Kidney (tissue), 14 donors: ENCODE data around the gene SLC38A8. TPM values are rescaled to one million over a fixed set of nuclear protein-coding genes. Genes with fewer than 3 reads are reported as not detected.

Experiments used
- DNase-seq, 5 donors: peaks; one replicate each; pipeline ENCODE4 v3.0.0-alpha.2; 2013 to 2020
- FAIRE-seq: peaks from 2 replicates; lab custom pipeline; 2012; peaks lifted over from hg19 to GRCh38; lab: Jason Lieb, UNC
- H3K27ac ChIP-seq, 2 donors: one replicate each; pipeline ENCODE4 v1.7.0; 2013; ENCODE audit warnings: low read depth in 2 of 2, low read length in 2 of 2, inconsistent platforms in 1 of 2
- H3K27me3 ChIP-seq: one replicate; pipeline ENCODE4 v1.7.1; 2013; ENCODE audit warnings: low read length, inconsistent platforms; ENCODE audit not compliant: control insufficient read depth, insufficient read depth
- H3K36me3 ChIP-seq, 3 donors: one replicate each; pipeline versions ENCODE4 v1.7.0 to v1.7.1; 2013; ENCODE audit warnings: low read length in 3 of 3, control low read depth in 1 of 3, inconsistent platforms in 1 of 3; ENCODE audit not compliant: insufficient read depth in 3 of 3, control insufficient read depth in 2 of 3
- H3K4me1 ChIP-seq, 3 donors: one replicate each; pipeline versions ENCODE4 v1.7.0 to v1.7.1; 2013; ENCODE audit warnings: low read length in 3 of 3, inconsistent platforms in 1 of 3, low read depth in 1 of 3; ENCODE audit not compliant: control insufficient read depth in 2 of 3, insufficient read depth in 2 of 3
- H3K4me3 ChIP-seq, 3 donors: one replicate each; pipeline versions ENCODE4 v1.7.0 to v1.8.1; 2013; ENCODE audit warnings: low read length in 3 of 3, control low read depth in 1 of 3, inconsistent platforms in 1 of 3
- H3K9ac ChIP-seq, 3 donors: one replicate each; pipeline versions ENCODE4 v1.7.0 to v1.7.1; 2013; ENCODE audit warnings: low read length in 3 of 3, control low read depth in 1 of 3, inconsistent platforms in 1 of 3
- H3K9me3 ChIP-seq, 3 donors: one replicate each; pipeline versions ENCODE4 v1.7.0 to v1.7.1; 2013; ENCODE audit warnings: low read length in 3 of 3, control low read depth in 1 of 3, inconsistent platforms in 1 of 3; ENCODE audit not compliant: control insufficient read depth in 2 of 3, insufficient read depth in 1 of 3
- intact Hi-C: fragments of 100-400 bp; cut with DNase I; formaldehyde crosslinking; loops from one replicate; pipeline ENCODE4 v1.11.1; 2022
- polyA plus RNA-seq: library from polyadenylated mRNA; stranded (reverse); fragments of 350-450 nt; fragmentation: Illumina TruSeq; extraction: RNeasy Lipid Tissue Mini Kit (QIAGEN cat#74804); gene quantifications from one replicate; pipeline ENCODE4 v1.2.3, GENCODE V29; 2014; ENCODE audit warnings: low read depth, low replicate concordance; ENCODE audit not compliant: insufficient read depth
- total RNA-seq: library from RNA; stranded (reverse); fragmentation: NEBNext Ultra II Directional; extraction: Animal tissue kit (Norgen Biotek cat#: 25700); gene quantifications from one replicate; pipeline ENCODE4 v1.2.1, GENCODE V29; 2021
- TF ChIP-seq, protein P1 (sequence below): IDR thresholded peaks from 3 replicates; pipeline ENCODE4 v1.5.1; 2012; ENCODE audit warnings: mild to moderate bottlenecking, moderate library complexity, borderline replicate concordance; ENCODE audit not compliant: insufficient read depth; ENCODE audit errors: extremely low read depth
- donor health status: control.
- donor health status: control.
- donor health status: control.
- donor health status: control.
- donor health status: control.
- donor health status: DM: yes; HTN: yes; CAD: no.
- donor health status: Normal renal cell carcinoma (clear cell type).

SLC38A8 gene
- total and polyA plus RNA-seq, 2 donors from 2014 or later: 0.30 TPM; not detected in 1

DNA sequence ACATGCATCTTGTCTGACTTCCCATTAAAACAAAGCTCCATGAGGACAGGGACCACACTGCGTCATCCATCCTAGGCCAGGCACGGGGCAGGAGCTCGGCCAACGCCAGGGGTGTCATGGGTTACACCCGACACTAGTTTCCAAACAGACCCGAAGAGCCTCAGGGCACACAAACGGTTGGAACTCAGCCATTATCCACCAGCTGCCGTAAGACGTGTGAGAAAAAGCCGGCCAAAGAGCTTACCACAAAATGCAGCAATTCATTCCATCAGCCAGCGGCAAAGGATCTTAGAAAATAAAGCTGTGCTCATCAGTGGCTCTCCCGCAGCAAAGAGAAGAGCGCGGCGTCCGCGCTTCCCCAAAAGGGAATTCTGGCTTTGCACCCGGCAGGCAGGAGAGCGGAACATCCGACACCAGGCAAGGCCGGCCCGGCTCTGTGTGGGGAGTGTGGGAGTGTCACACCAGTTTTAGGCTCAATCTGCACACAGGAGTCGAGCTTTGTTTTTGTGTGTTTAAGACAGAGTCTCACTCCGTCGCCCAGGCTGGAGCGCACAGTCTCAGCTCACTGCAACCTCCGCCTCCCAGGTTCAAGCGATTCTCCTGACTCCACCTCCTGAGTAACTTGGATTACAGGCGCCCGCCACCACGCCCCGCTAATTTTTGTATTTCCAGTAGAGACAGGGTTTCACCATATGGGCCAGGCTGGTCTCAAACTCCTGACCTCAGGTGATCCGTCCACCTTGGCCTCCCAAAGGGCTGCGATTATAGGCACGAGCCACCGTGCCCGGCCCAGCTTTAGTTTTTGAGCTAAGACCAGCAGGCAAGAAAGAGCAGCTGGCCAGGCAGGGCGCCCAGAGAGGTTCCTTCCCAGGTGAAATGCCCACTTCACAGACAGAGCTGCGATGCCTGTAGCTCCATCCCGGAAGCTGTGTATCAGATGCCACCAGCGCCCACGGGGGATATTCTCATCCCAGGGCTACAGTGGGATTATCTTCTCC lies 1.5 kb downstream of the SLC38A8 start:
- DNase-seq (peak in 4 of 5 donors; percentile 38 to 68 (median 52)), FAIRE-seq (no peak)
- no peaks in the 10 kb centered on the region for H3K36me3 ChIP-seq
- H3K4me3 ChIP-seq: no peak overlapping the region
- intact Hi-C loops: no loop called here
- TF ChIP-seq, protein P1, sequence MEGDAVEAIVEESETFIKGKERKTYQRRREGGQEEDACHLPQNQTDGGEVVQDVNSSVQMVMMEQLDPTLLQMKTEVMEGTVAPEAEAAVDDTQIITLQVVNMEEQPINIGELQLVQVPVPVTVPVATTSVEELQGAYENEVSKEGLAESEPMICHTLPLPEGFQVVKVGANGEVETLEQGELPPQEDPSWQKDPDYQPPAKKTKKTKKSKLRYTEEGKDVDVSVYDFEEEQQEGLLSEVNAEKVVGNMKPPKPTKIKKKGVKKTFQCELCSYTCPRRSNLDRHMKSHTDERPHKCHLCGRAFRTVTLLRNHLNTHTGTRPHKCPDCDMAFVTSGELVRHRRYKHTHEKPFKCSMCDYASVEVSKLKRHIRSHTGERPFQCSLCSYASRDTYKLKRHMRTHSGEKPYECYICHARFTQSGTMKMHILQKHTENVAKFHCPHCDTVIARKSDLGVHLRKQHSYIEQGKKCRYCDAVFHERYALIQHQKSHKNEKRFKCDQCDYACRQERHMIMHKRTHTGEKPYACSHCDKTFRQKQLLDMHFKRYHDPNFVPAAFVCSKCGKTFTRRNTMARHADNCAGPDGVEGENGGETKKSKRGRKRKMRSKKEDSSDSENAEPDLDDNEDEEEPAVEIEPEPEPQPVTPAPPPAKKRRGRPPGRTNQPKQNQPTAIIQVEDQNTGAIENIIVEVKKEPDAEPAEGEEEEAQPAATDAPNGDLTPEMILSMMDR: no peak
- peaks cover 0 to 4% (median 0%) of the 10 kb centered on the region in 3 donors for H3K9me3 ChIP-seq
- H3K4me1 ChIP-seq: no peaks in the 10 kb centered on the region
- no peak overlapping the region for H3K9ac ChIP-seq
- H3K27ac ChIP-seq: no peak overlapping the region
- no peaks in the 10 kb centered on the region for H3K27me3 ChIP-seq

- Histone ChIP-seq H3K36me3 (no peaks in the 10 kb centered on the region), H3K4me1 (no peaks in the 10 kb centered on the region), H3K9me3 (peaks cover 0 to 8% (median 0%) of the 10 kb centered on the region in 3 donors), H3K9ac (no peak overlapping the region), H3K27me3 (no peaks in the 10 kb centered on the region), H3K27ac (no peak overlapping the region), H3K4me3 (no peak overlapping the region)
- FAIRE-seq (no peak), DNase-seq (peak in 1 of 5 donors; percentile 63)
- TF ChIP-seq, protein P1: no peak
- intact Hi-C loops: no loop called here
Observed at GRCh38 chr16:84040226-84040822, 2.3 kb downstream of the SLC38A8 start.

GRCh38 chr16:84039696-84040095 lies 2.9 kb downstream of the SLC38A8 start:
- H3K9ac ChIP-seq: no peak overlapping the region
- intact Hi-C loops: no loop called here
- DNase-seq (peak in 1 of 5 donors; percentile 58), FAIRE-seq (no peak)
- H3K27me3 ChIP-seq: no peaks in the 10 kb centered on the region
- no peak overlapping the region for H3K4me3 ChIP-seq
- no peaks in the 10 kb centered on the region for H3K4me1 ChIP-seq
- TF ChIP-seq, protein P1: no peak
- peaks cover 0 to 8% (median 0%) of the 10 kb centered on the region in 3 donors for H3K9me3 ChIP-seq
- H3K27ac ChIP-seq: no peak overlapping the region
- H3K36me3 ChIP-seq: no peaks in the 10 kb centered on the region
